Pancreas (tissue), 10 donors: ENCODE measurements around the gene DSE. TPM values are rescaled to one million over a fixed set of nuclear protein-coding genes. Genes with fewer than 3 reads are reported as not detected.
A peak's percentile ranks its signal among the peaks of the same experiment; 100 is the strongest.

Experiments used
- ATAC-seq, 4 donors: fragments of 200-7000 bp; cut with Tn5 transposase; one replicate each; pipeline versions ENCODE4 v1.8.0 to v1.9.1; 2020; ENCODE audit warnings: mild to moderate bottlenecking in 4 of 4, moderate library complexity in 4 of 4
- DNase-seq, 6 donors: peaks; one replicate each; pipeline ENCODE4 v3.0.0-alpha.2; 2020
- FAIRE-seq: peaks from 2 replicates; lab custom pipeline; 2012; peaks lifted over from hg19 to GRCh38; lab: Jason Lieb, UNC
- H3K27ac ChIP-seq, 4 donors: fragments of 200-600 bp; sonication (generic); 1 replicate in 3 of 4; 2 replicates in 1 of 4; pipeline versions ENCODE4 v1.5.0 to v1.8.0; 2020
- H3K27me3 ChIP-seq, 4 donors: fragments of 200-600 bp; one replicate each; pipeline ENCODE4 v1.8.0; 2021
- H3K36me3 ChIP-seq, 3 donors: fragments of 200-600 bp; sonication (generic) in 1 of 3; one replicate each; pipeline versions ENCODE4 v1.5.0 to v1.8.0; 2020 to 2021
- H3K4me1 ChIP-seq, 3 donors: fragments of 200-600 bp; one replicate each; pipeline ENCODE4 v1.8.0; 2021
- H3K4me3 ChIP-seq, 4 donors: fragments of 200-600 bp; sonication (generic) in 2 of 4; one replicate each; pipeline versions ENCODE4 v1.5.0 to v1.8.0; 2020 to 2021
- H3K9me3 ChIP-seq, 4 donors: fragments of 200-600 bp; one replicate each; pipeline ENCODE4 v1.8.0; 2021
- CTCF ChIP-seq, 4 donors: fragments of 200-600 bp; sonication (generic) in 3 of 4; IDR thresholded peaks; one replicate each; pipeline versions ENCODE4 v1.5.0 to v1.8.0; 2021; ENCODE audit warnings: antibody characterized with exemption in 4 of 4
- WGBS, 2 donors: extraction: QIAGEN DNeasy Blood & Tissue Kit; methylation state at CpG; one replicate each; pipeline ENCODE4 v1.1.7; 2013; 5-methylcytosine and 5-hydroxymethylcytosine counted together
- intact Hi-C, 3 donors: fragments of 100-400 bp; cut with DNase I; formaldehyde crosslinking; loops; one replicate each; pipeline versions ENCODE4 v1.11.1 to v1.14.2; 2022
- polyA plus RNA-seq, 2 donors: library from polyadenylated mRNA; stranded (reverse); fragments of 200-250 nt; gene quantifications; one replicate each; pipeline ENCODE4 v1.2.3, GENCODE V29; 2013
- total RNA-seq, 6 donors: library from RNA; stranded (reverse); fragmentation: NEBNext Ultra II Directional in 4 of 6; extraction: Animal tissue kit (Norgen Biotek cat#: 25700) in 4 of 6; gene quantifications; one replicate each; pipeline versions ENCODE4 v1.2.1 to v1.2.4, GENCODE V29; 2021 to 2023
- donor health status: healthy with polysubstance abuse.
- donor health status: DM: no; HTN: no; CAD: no; lungs with moderate emphysema.
- donor health status: DM: no; HTN: no; CAD: no.
- donor health status: control.
- donor health status: control.
- donor health status: Bipolar disorder and iron deficiency.
- donor health status: DM: yes; HTN: yes; CAD: no.
- donor health status: DM: no; HTN: no; CAD: no.
- donor health status: DM: no; HTN: no; CAD: no.
- donor health status: DM: yes; HTN: yes; CAD: no.

DSE gene
- total and polyA plus RNA-seq, 8 donors, result 1.7 to 19.2 (median 2.8) TPM

GRCh38 chr6:116395647-116396046, 24.9 kb downstream of the DSE start:
- H3K27ac ChIP-seq, result no peak overlapping the region
- intact Hi-C loops, result no loop called here
- no peaks in the 10 kb centered on the region for H3K27me3 ChIP-seq
- 73 to 93% methylated on average over 3 of the region's 3 CpGs for WGBS, 2 donors
- no peaks in the 10 kb centered on the region for H3K9me3 ChIP-seq
- no peaks in the 10 kb centered on the region for H3K36me3 ChIP-seq
- H3K4me1 ChIP-seq, result peaks cover 0 to 7% (median 0%) of the 10 kb centered on the region in 3 donors
- no peak for TF ChIP-seq CTCF (IDR thresholded peaks at IDR 0.05)
- FAIRE-seq (no peak), ATAC-seq (no peak), DNase-seq (no peak)
- no peak overlapping the region for H3K4me3 ChIP-seq

GRCh38 chr6:116396441-116396840, 25.7 kb downstream of the DSE start:
- intact Hi-C loops, result no loop called here
- H3K4me3 ChIP-seq, result no peak overlapping the region
- H3K36me3 ChIP-seq, result no peaks in the 10 kb centered on the region
- TF ChIP-seq CTCF (IDR thresholded peaks at IDR 0.05), result no peak
- WGBS, 2 donors, result 77 to 81% methylated on average over 5 of the region's 5 CpGs
- peaks cover 0 to 7% (median 0%) of the 10 kb centered on the region in 3 donors for H3K4me1 ChIP-seq
- no peak for DNase-seq
- no peak for FAIRE-seq
- no peak overlapping the region for H3K27ac ChIP-seq
- ATAC-seq, result no peak
- no peaks in the 10 kb centered on the region for H3K27me3 ChIP-seq
- no peaks in the 10 kb centered on the region for H3K9me3 ChIP-seq

- peak in 1 of 4 donors; percentile 51 for ATAC-seq
- TF ChIP-seq CTCF (IDR thresholded peaks at IDR 0.05), result no peak
These were observed 27.2 kb downstream of the DSE start for GRCh38 chr6:116397914-116398313.

GRCh38 chr6:116398316-116399010, 27.7 kb downstream of the DSE start:
- H3K27ac ChIP-seq, result no peak overlapping the region
- intact Hi-C loops, result no loop called here
- H3K4me3 ChIP-seq, result no peak overlapping the region
- ATAC-seq, result peak in 1 of 4 donors; percentile 33
- H3K9me3 ChIP-seq, result no peaks in the 10 kb centered on the region
- no peaks in the 10 kb centered on the region for H3K36me3 ChIP-seq
- no peak for TF ChIP-seq CTCF (IDR thresholded peaks at IDR 0.05)
- WGBS, 2 donors, result 22 to 27% methylated on average over 2 of the region's 2 CpGs
- FAIRE-seq, result no peak
- H3K4me1 ChIP-seq, result peaks cover 0 to 7% (median 0%) of the 10 kb centered on the region in 3 donors
- DNase-seq, result no peak
- no peaks in the 10 kb centered on the region for H3K27me3 ChIP-seq

More at GRCh38 chr6:116397914-116398313, 27.2 kb downstream of the DSE start:
- no peak for DNase-seq
- no peaks in the 10 kb centered on the region for H3K27me3 ChIP-seq
- no peak overlapping the region for H3K27ac ChIP-seq
- FAIRE-seq, result no peak
- no peaks in the 10 kb centered on the region for H3K36me3 ChIP-seq
- 59 to 65% methylated on average over 1 of the region's 1 CpG for WGBS, 2 donors
- H3K9me3 ChIP-seq, result no peaks in the 10 kb centered on the region
- intact Hi-C loops, result no loop called here
- peaks cover 0 to 7% (median 0%) of the 10 kb centered on the region in 3 donors for H3K4me1 ChIP-seq
- no peak overlapping the region for H3K4me3 ChIP-seq

- DNase-seq (no peak), FAIRE-seq (no peak), ATAC-seq (no peak)
- WGBS, 2 donors, result 91 to 92% methylated on average over 12 of the region's 12 CpGs
- Histone ChIP-seq H3K27me3 (no peaks in the 10 kb centered on the region), H3K9me3 (no peaks in the 10 kb centered on the region), H3K27ac (no peak overlapping the region), H3K4me1 (peaks cover 0 to 7% (median 0%) of the 10 kb centered on the region in 3 donors), H3K36me3 (no peaks in the 10 kb centered on the region), H3K4me3 (no peak overlapping the region)
- intact Hi-C loops, result no loop called here
- no peak for TF ChIP-seq CTCF (IDR thresholded peaks at IDR 0.05)
These were observed 28.5 kb downstream of the DSE start for GRCh38 chr6:116399287-116399686.
